IPS DF 4.7 (cell line): Measurements from ENCODE around the gene PTGR1.
"Not testable (repeated sequence)": the region's sequence is repeated elsewhere in the genome, so short reads cannot be mapped to it uniquely, and the experiment has no call there.

Source experiments
- DNase-seq: peaks from one replicate; pipeline ENCODE4 v3.0.0-alpha.2; 2013; ENCODE audit warnings: low spot score; ENCODE audit errors: extremely low read depth

Gene PTGR1

GRCh38 chr9:111613436-111614040 is 14.1 kb upstream of the PTGR1 start:
- no peak for DNase-seq

- no peak for DNase-seq
These were observed 11.4 kb upstream of the PTGR1 start for GRCh38 chr9:111610845-111611244.

GRCh38 chr9:111610149-111610548 is 10.7 kb upstream of the PTGR1 start:
- no peak for DNase-seq

GRCh38 chr9:111605041-111605559 is 5.7 kb upstream of the PTGR1 start:
- no peak for DNase-seq

GRCh38 chr9:111604054-111604615 is 4.7 kb upstream of the PTGR1 start:
- DNase-seq = no peak

- no peak for DNase-seq
These were observed 3.6 kb upstream of the PTGR1 start for GRCh38 chr9:111603041-111603440.

- DNase-seq = no peak
These were observed 2.0 kb upstream of the PTGR1 start for GRCh38 chr9:111601237-111602018.

- DNase-seq = no peak
These were observed 502 bp upstream of the PTGR1 start for GRCh38 chr9:111599955-111600343.

- no peak for DNase-seq
These were observed 735 bp downstream of the PTGR1 start for GRCh38 chr9:111598733-111599091.

GRCh38 chr9:111597852-111598732 is 1.4 kb downstream of the PTGR1 start:
- DNase-seq = no peak

- no peak for DNase-seq
These were observed 10.6 kb downstream of the PTGR1 start for GRCh38 chr9:111588846-111589245.

- no peak for DNase-seq
These were observed 13.1 kb downstream of the PTGR1 start for GRCh38 chr9:111586378-111586777.

- DNase-seq = no peak
These were observed 16.6 kb downstream of the PTGR1 start for GRCh38 chr9:111582888-111583287.

GRCh38 chr9:111572950-111573604 is 26.4 kb downstream of the PTGR1 start:
- no peak for DNase-seq

GRCh38 chr9:111568127-111568526 is 31.3 kb downstream of the PTGR1 start:
- DNase-seq = not testable (repeated sequence)

GRCh38 chr9:111566234-111566633 is 33.2 kb downstream of the PTGR1 start:
- no peak for DNase-seq

GRCh38 chr9:111561165-111561719 is 38.2 kb downstream of the PTGR1 start:
- no peak for DNase-seq

- no peak for DNase-seq
These were observed 40.3 kb downstream of the PTGR1 start for GRCh38 chr9:111559000-111559610.

GRCh38 chr9:111555425-111555824 is 44.0 kb downstream of the PTGR1 start:
- DNase-seq = not testable (repeated sequence)

GRCh38 chr9:111548623-111549022 is 50.8 kb downstream of the PTGR1 start:
- no peak for DNase-seq
